MM.1S (cell line): Measurements from ENCODE around the gene AGER.

ENCODE experiments used
- DNase-seq: peaks from one replicate; pipeline ENCODE4 v3.0.0-alpha.2; 2015
- H2AFZ ChIP-seq: fragments of 300-600 bp; sonication (generic); 2 replicates; pipeline ENCODE4 v1.6.0; 2016; ENCODE audit warnings: antibody characterized with exemption, low read length
- H3F3A ChIP-seq: fragments of 300-600 bp; sonication (generic); 2 replicates; pipeline ENCODE4 v1.6.1; 2016; ENCODE audit warnings: mild to moderate bottlenecking, antibody characterized with exemption, low read length, moderate library complexity, mixed read lengths; ENCODE audit not compliant: insufficient read depth
- H3K27ac ChIP-seq: fragments of 300-600 bp; sonication (generic); 2 replicates; pipeline ENCODE4 v1.5.1; 2016; ENCODE audit warnings: mild to moderate bottlenecking, low read length
- H3K27me3 ChIP-seq: fragments of 300-600 bp; sonication (generic); replicated peaks from 2 replicates; pipeline ENCODE4 v1.6.0; 2016; ENCODE audit warnings: low read length; ENCODE audit not compliant: insufficient read depth
- H3K36me3 ChIP-seq: fragments of 300-600 bp; sonication (generic); replicated peaks from 2 replicates; pipeline ENCODE4 v1.6.1; 2016; ENCODE audit warnings: mild to moderate bottlenecking, low read length, mixed read lengths; ENCODE audit not compliant: insufficient read depth
- H3K4me1 ChIP-seq: fragments of 300-600 bp; sonication (generic); 2 replicates; pipeline ENCODE4 v1.6.1; 2016; ENCODE audit warnings: low read length, mixed read lengths
- H3K4me2 ChIP-seq: fragments of 300-600 bp; sonication (generic); 2 replicates; pipeline ENCODE4 v1.6.0; 2016; ENCODE audit warnings: low read depth, low read length
- H3K4me3 ChIP-seq: fragments of 300-600 bp; sonication (generic); 2 replicates; pipeline ENCODE4 v1.5.1; 2016; ENCODE audit warnings: low read length, mixed read lengths
- H3K79me2 ChIP-seq: fragments of 300-600 bp; sonication (generic); 2 replicates; pipeline ENCODE4 v1.6.1; 2016; ENCODE audit warnings: mixed run types, low read length, mixed read lengths
- H3K9ac ChIP-seq: fragments of 300-600 bp; sonication (generic); 2 replicates; pipeline ENCODE4 v1.6.1; 2016; ENCODE audit warnings: low read length, mixed read lengths
- H3K9me2 ChIP-seq: fragments of 300-600 bp; sonication (generic); replicated peaks from 2 replicates; pipeline ENCODE4 v1.6.1; 2016; ENCODE audit warnings: mild to moderate bottlenecking, low read length, mixed read lengths; ENCODE audit not compliant: insufficient read depth
- H3K9me3 ChIP-seq: fragments of 300-600 bp; sonication (generic); replicated peaks from 2 replicates; pipeline ENCODE4 v1.6.1; 2016; ENCODE audit warnings: mild to moderate bottlenecking, low read length, mixed read lengths; ENCODE audit not compliant: insufficient read depth
- H4K20me1 ChIP-seq: fragments of 300-600 bp; sonication (generic); 2 replicates; pipeline ENCODE4 v1.6.1; 2016; ENCODE audit warnings: mild to moderate bottlenecking, low read length, moderate library complexity, mixed read lengths; ENCODE audit not compliant: insufficient read depth
- EZH2 ChIP-seq: fragments of 300-600 bp; sonication (generic); optimal IDR thresholded peaks from 2 replicates; pipeline ENCODE3; 2017; ENCODE audit warnings: low read depth, mild to moderate bottlenecking, antibody characterized with exemption, low read length, mixed read lengths
- EZH2phosphoT487 ChIP-seq: fragments of 300-600 bp; sonication (generic); IDR thresholded peaks from 2 replicates; pipeline ENCODE4 v1.6.1; 2018; ENCODE audit warnings: antibody characterized with exemption, low read length
- TF ChIP-seq, protein P1 (sequence below): fragments of 300-600 bp; sonication (generic); IDR thresholded peaks from 2 replicates; pipeline ENCODE4 v1.5.1; 2016; ENCODE audit warnings: antibody characterized with exemption, low read length, mixed read lengths

Gene AGER

DNA sequence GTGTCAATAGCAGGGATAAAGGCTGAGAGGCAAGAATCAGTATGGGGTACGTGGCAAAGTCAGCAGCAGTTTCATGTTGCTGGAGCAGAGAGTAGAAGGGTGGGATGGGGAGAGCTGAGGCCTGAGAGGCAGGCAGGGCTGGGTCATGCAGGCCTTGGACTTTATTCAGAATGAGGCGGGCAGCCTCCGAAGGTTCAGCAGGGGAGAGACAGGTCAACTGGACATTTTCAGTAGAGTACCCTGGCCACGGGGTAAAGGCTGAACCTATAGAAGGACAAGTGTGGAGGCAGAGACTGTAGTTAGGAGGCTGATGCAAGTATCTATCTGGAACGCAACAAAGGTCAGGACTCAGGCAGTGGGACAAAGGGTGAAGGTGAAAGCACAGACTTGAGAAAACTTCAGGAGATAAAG is 26.1 kb upstream of the AGER start:
- H3K4me1 ChIP-seq = no peaks in the 10 kb centered on the region
- no peaks in the 10 kb centered on the region for H3K79me2 ChIP-seq
- no peak for DNase-seq
- no peak overlapping the region for H3K4me3 ChIP-seq
- H3F3A ChIP-seq = no peaks in the 10 kb centered on the region
- peaks cover 11% of the 10 kb centered on the region; the same call in 1 of the 2 replicates for H3K27me3 ChIP-seq
- H3K9ac ChIP-seq = no peak overlapping the region
- no peaks in the 10 kb centered on the region for H3K9me2 ChIP-seq
- H3K27ac ChIP-seq = no peak overlapping the region
- no peaks in the 10 kb centered on the region for H3K36me3 ChIP-seq
- no peak for TF ChIP-seq EZH2phosphoT487
- TF ChIP-seq EZH2 = no peak
- TF ChIP-seq, protein P1, sequence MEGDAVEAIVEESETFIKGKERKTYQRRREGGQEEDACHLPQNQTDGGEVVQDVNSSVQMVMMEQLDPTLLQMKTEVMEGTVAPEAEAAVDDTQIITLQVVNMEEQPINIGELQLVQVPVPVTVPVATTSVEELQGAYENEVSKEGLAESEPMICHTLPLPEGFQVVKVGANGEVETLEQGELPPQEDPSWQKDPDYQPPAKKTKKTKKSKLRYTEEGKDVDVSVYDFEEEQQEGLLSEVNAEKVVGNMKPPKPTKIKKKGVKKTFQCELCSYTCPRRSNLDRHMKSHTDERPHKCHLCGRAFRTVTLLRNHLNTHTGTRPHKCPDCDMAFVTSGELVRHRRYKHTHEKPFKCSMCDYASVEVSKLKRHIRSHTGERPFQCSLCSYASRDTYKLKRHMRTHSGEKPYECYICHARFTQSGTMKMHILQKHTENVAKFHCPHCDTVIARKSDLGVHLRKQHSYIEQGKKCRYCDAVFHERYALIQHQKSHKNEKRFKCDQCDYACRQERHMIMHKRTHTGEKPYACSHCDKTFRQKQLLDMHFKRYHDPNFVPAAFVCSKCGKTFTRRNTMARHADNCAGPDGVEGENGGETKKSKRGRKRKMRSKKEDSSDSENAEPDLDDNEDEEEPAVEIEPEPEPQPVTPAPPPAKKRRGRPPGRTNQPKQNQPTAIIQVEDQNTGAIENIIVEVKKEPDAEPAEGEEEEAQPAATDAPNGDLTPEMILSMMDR = no peak
- no peak overlapping the region for H2AFZ ChIP-seq
- no peak overlapping the region for H3K4me2 ChIP-seq
- no peaks in the 10 kb centered on the region for H4K20me1 ChIP-seq
- H3K9me3 ChIP-seq = no peaks in the 10 kb centered on the region

DNA sequence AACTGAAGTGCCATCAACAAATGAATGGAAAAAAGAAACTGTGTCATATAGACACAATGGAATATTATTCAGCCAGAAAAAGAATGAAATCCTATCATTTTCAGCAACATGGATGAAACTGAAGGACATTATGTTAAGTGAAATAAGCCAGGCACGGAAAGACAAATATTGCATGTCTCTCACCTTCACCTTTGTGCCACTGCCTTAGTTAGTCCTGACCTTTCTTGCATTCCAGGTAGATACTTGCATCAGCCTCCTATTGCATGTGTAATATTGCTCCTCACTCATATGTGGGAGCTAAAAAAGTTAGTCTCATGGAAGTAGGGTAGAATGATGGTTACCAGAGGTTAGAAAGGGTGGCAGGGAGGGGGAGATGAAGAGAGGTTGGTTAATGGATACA is 24.9 kb upstream of the AGER start:
- H3K9me3 ChIP-seq = no peaks in the 10 kb centered on the region
- H4K20me1 ChIP-seq = no peaks in the 10 kb centered on the region
- H3K27ac ChIP-seq = no peak overlapping the region
- no peak overlapping the region for H3K4me3 ChIP-seq
- no peaks in the 10 kb centered on the region for H3F3A ChIP-seq
- H3K4me2 ChIP-seq = no peak overlapping the region
- H3K9me2 ChIP-seq = no peaks in the 10 kb centered on the region
- DNase-seq = no peak
- H2AFZ ChIP-seq = no peak overlapping the region
- H3K4me1 ChIP-seq = no peaks in the 10 kb centered on the region
- no peaks in the 10 kb centered on the region for H3K79me2 ChIP-seq
- H3K9ac ChIP-seq = no peak overlapping the region
- H3K36me3 ChIP-seq = no peaks in the 10 kb centered on the region
- peaks cover 15% of the 10 kb centered on the region; the same call in 1 of the 2 replicates for H3K27me3 ChIP-seq
- TF ChIP-seq, protein P1 = no peak
- TF ChIP-seq EZH2phosphoT487 (no peak), EZH2 (no peak)

DNA sequence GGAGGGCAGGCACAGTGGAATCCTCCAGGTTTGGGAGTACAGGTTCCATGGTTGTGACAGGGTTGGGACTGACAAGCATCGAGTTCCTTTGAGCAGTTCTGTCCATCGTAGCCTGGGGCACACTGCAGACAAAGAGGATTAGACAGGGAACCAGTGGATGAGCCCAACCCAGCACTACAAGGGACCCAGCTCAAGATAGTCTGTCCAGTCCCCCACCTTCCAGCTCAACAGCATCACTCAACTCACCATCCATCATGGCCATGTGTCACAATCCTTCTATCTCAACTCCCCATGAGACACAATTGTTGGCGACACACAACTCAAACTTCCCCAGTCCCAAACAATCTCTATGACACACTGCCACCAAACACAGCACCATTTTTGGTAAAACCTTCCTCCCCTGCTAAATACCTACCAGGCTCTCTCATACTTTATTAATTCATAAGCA is 20.2 kb upstream of the AGER start:
- no peak overlapping the region for H3K9ac ChIP-seq
- H3F3A ChIP-seq = no peaks in the 10 kb centered on the region
- no peaks in the 10 kb centered on the region for H3K79me2 ChIP-seq
- no peak overlapping the region for H2AFZ ChIP-seq
- H3K27me3 ChIP-seq = peaks cover 31% of the 10 kb centered on the region
- no peak for DNase-seq
- no peak overlapping the region for H3K27ac ChIP-seq
- TF ChIP-seq EZH2phosphoT487 = no peak
- TF ChIP-seq EZH2 = no peak
- TF ChIP-seq, protein P1 = no peak
- H3K9me3 ChIP-seq = no peaks in the 10 kb centered on the region
- H3K36me3 ChIP-seq = no peaks in the 10 kb centered on the region
- H4K20me1 ChIP-seq = no peaks in the 10 kb centered on the region
- H3K4me2 ChIP-seq = no peak overlapping the region
- H3K4me1 ChIP-seq = no peaks in the 10 kb centered on the region
- no peak overlapping the region for H3K4me3 ChIP-seq
- H3K9me2 ChIP-seq = no peaks in the 10 kb centered on the region
